Retinal pigment epithelial cell (primary cell): ENCODE measurements around the gene PDCD1.

Experiments
- DNase-seq: peaks from one replicate; pipeline ENCODE4 v3.0.0-alpha.2; 2010; ENCODE audit warnings: low read depth
- H3K4me3 ChIP-seq: 2 replicates; pipeline ENCODE4 v1.5.1; 2011; ENCODE audit warnings: mild to moderate bottlenecking, low read length, control low read depth, moderate library complexity
- CTCF ChIP-seq: conservative IDR thresholded peaks from 2 replicates; pipeline ENCODE4 v1.5.1; 2011; ENCODE audit warnings: low read depth, low read length, control low read depth, inconsistent platforms

PDCD1 gene

GRCh38 chr2:241903121-241904010 is 44.7 kb upstream of the PDCD1 start:
- no peak overlapping the region for H3K4me3 ChIP-seq
- no peak for DNase-seq
- no peak for TF ChIP-seq CTCF

- no peak for DNase-seq
- peak overlapping the region; percentile 14 for H3K4me3 ChIP-seq
- no peak for TF ChIP-seq CTCF
These were observed 43.8 kb upstream of the PDCD1 start for GRCh38 chr2:241902357-241902991.

GRCh38 chr2:241901500-241902351 is 43.0 kb upstream of the PDCD1 start:
- DNase-seq, result no peak
- TF ChIP-seq CTCF, result peak; percentile 3
- H3K4me3 ChIP-seq, result peak overlapping the region; percentile 36

- H3K4me3 ChIP-seq, result no peak overlapping the region
- DNase-seq, result no peak
- no peak for TF ChIP-seq CTCF
These were observed 42.3 kb upstream of the PDCD1 start for GRCh38 chr2:241901018-241901380.

GRCh38 chr2:241900251-241901017 is 41.7 kb upstream of the PDCD1 start:
- no peak overlapping the region for H3K4me3 ChIP-seq
- no peak for DNase-seq
- no peak for TF ChIP-seq CTCF

- no peak for TF ChIP-seq CTCF
- DNase-seq, result no peak
- H3K4me3 ChIP-seq, result no peak overlapping the region
These were observed 40.0 kb upstream of the PDCD1 start for GRCh38 chr2:241898463-241899270.
